ENCODE measurements around the gene ARL2BP. TPM values are rescaled to one million over a fixed set of nuclear protein-coding genes. Genes with fewer than 3 reads are reported as not detected.

The ARL2BP gene
- total and polyA plus RNA-seq, 2 of the 4 experiments (the other 2 are of a cell fraction), result 46.9 to 73.7 TPM

DNA sequence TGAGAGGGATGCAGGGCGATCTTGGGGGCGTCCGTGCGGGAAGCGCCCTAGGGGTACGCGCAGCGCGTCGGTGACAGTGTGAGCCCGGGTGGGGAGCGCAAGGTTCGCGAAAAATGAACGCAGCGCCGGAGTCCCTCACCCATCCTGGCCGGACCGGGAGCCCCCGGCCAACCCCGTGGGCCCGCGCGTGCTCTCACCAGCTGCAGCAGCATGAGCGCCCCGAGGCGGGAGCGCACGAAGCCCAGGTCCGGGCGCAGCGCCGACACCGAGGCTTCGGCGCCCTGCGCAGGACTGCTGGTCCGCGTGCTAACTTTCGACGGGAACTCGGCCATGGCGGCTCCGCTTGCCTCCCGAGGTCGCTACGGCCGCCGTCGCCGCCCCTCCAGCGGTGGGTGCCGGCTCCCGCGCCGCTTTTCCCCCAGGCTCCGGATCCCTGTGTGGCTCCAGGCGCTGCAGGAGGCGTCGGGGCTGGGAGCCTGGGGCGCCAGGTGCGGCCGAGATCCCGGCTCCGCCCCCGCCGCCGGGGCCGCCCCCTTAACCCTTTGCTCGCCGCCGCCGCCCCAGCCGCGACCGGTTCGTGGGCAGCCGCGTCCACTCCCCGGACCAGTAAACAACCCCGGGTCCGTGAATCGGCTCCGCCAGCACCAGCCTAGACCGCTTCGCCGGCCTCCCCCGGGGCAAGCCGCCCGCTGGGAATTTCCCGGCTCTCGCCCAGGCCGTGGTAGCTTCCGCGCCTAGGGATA, 39.3 kb downstream of the ARL2BP start, which contains the start of gene PLLP:
PLLP (minus strand) TSS at position 464 of the 743 bp plus-strand sequence; CDS start at position 332, 132 bp downstream.
- no peak within 1 kb of the TSS for H2BK120ac ChIP-seq (ENCODE audit: low read depth, low read length)
- no peak within 1 kb of the TSS for H3K4ac ChIP-seq (ENCODE audit: low read depth, low read length)
- in situ Hi-C loops (cut with MboI; ENCODE audit: low sequenced_read_pairs), result no loop called here
- no peaks in the 10 kb centered on the region for H3K36me3 ChIP-seq (ENCODE audit: control insufficient read depth, insufficient read depth, low read length)
- no peak within 1 kb of the TSS for H2BK15ac ChIP-seq (ENCODE audit: low read depth, low read length)
- H3K27ac ChIP-seq (ENCODE audit: insufficient read depth, low read length), result no peak within 1 kb of the TSS
- ATAC-seq (ENCODE audit: low read depth) (peak; percentile 77), DNase-seq (peak; percentile 8)
- peak within 1 kb of the TSS; percentile 30; the same call in 1 of the 2 replicates for H3K4me2 ChIP-seq (ENCODE audit: low read depth, low read length)
- H3K27me3 ChIP-seq (ENCODE audit: control insufficient read depth, insufficient read depth, low read length), result peaks cover 54% of the 10 kb centered on the region
- H2AK5ac ChIP-seq (ENCODE audit: low read depth, low read length), result no peak within 1 kb of the TSS
- no peaks in the 10 kb centered on the region for H3K9me1 ChIP-seq (ENCODE audit: insufficient read depth, low read length)
- WGBS, 2 experiments (ENCODE audit: extremely low coverage in 2 of 2, insufficient read length in 1 of 2), result 4% methylated on average over 49 of the region's 95 CpGs; no CpG with 5 or more reads in 1 of the 2 experiments
- H2BK20ac ChIP-seq (ENCODE audit: low read depth, low read length), result no peak within 1 kb of the TSS
- H3K79me1 ChIP-seq (ENCODE audit: low read depth in 1 of 2, low read length in 2 of 2), result no peaks in the 10 kb centered on the region
- no peak within 1 kb of the TSS for H3K14ac ChIP-seq (replicated peaks; ENCODE audit: low read depth, low read length)
- no peak within 1 kb of the TSS for H4K5ac ChIP-seq (ENCODE audit: low read depth, low read length)
- no peak within 1 kb of the TSS for H4K91ac ChIP-seq (ENCODE audit: insufficient read depth, low read depth, low read length)
- peak within 1 kb of the TSS; percentile 78 for H2AFZ ChIP-seq (replicated peaks; ENCODE audit: low read length, poor library complexity)
- intact Hi-C loops (cut with micrococcal nuclease), result no loop called here
- H3K4me3 ChIP-seq (ENCODE audit: insufficient read depth, low read depth, low read length), result peak within 1 kb of the TSS; percentile 46
- no peaks in the 10 kb centered on the region for H3K9me3 ChIP-seq (ENCODE audit: control insufficient read depth, insufficient read depth, low read length)
- no peak within 1 kb of the TSS for H3K18ac ChIP-seq (ENCODE audit: low read depth, low read length)
- H2BK5ac ChIP-seq (ENCODE audit: low read depth, low read length, poor library complexity, severe bottlenecking), result no peak within 1 kb of the TSS
- H3K23ac ChIP-seq (ENCODE audit: low read depth, low read length), result no peak within 1 kb of the TSS
- ChIA-PET POLR2A (ENCODE audit: unreplicated experiment) (no interaction called here), CTCF (no interaction called here)
- no peak within 1 kb of the TSS for H4K8ac ChIP-seq (ENCODE audit: low read depth in 2 of 2, low read length in 2 of 2)
- no peak within 1 kb of the TSS for H3K9ac ChIP-seq (ENCODE audit: low read depth, low read length)
- BruUV-seq (replicated peaks), result no TSS peak
- H2AK9ac ChIP-seq (replicated peaks; ENCODE audit: low read depth, low read length, poor library complexity), result peak within 1 kb of the TSS; percentile 87
- H3K4me1 ChIP-seq (ENCODE audit: control insufficient read depth, insufficient read depth, low read length), result no peaks in the 10 kb centered on the region
- H4K20me1 ChIP-seq (ENCODE audit: insufficient read depth, low read length), result peaks cover 3% of the 10 kb centered on the region; the same call in 1 of the 2 replicates
- dilution Hi-C loops (cut with HindIII; ENCODE audit: low sequenced_read_pairs, unreplicated experiment), result no loop called here
- H3K56ac ChIP-seq (ENCODE audit: extremely low read depth, insufficient read depth, low read length), result no peak within 1 kb of the TSS
- TF ChIP-seq SMC3 (IDR thresholded peaks at IDR 0.05; ENCODE audit: low read depth, low read length) (no peak), MAZ (IDR thresholded peaks at IDR 0.05; ENCODE audit: borderline replicate concordance, low read depth, low read length) (peak; percentile 17; the same call in 1 of the 2 replicates), FOS (IDR thresholded peaks at IDR 0.05; ENCODE audit: low read depth, low read length) (no peak), RAD21 (IDR thresholded peaks at IDR 0.05; ENCODE audit: low read length) (peak; percentile 4; the same call in 1 of the 2 replicates), NFE2L2 (IDR thresholded peaks at IDR 0.05; ENCODE audit: low read depth, low read length) (no peak), RCOR1 (IDR thresholded peaks at IDR 0.05; ENCODE audit: insufficient replicate concordance, low read length) (no peak), MAFK (IDR thresholded peaks at IDR 0.05; ENCODE audit: low read depth, low read length) (no peak), CEBPB (IDR thresholded peaks at IDR 0.05; ENCODE audit: low read depth, low read length) (no peak), BHLHE40 (IDR thresholded peaks at IDR 0.05; ENCODE audit: low read depth, low read length) (no peak), POLR2A (IDR thresholded peaks at IDR 0.05; ENCODE audit: low read depth, low read length) (no peak), MXI1 (IDR thresholded peaks at IDR 0.05; ENCODE audit: borderline replicate concordance, low read depth, low read length) (no peak), RFX5 (IDR thresholded peaks at IDR 0.05; ENCODE audit: low read depth, low read length) (no peak)
- TF ChIP-seq, protein P1, sequence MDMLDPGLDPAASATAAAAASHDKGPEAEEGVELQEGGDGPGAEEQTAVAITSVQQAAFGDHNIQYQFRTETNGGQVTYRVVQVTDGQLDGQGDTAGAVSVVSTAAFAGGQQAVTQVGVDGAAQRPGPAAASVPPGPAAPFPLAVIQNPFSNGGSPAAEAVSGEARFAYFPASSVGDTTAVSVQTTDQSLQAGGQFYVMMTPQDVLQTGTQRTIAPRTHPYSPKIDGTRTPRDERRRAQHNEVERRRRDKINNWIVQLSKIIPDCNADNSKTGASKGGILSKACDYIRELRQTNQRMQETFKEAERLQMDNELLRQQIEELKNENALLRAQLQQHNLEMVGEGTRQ (IDR thresholded peaks at IDR 0.05; ENCODE audit: low read depth, low read length), result no peak
- TF ChIP-seq, protein P2, sequence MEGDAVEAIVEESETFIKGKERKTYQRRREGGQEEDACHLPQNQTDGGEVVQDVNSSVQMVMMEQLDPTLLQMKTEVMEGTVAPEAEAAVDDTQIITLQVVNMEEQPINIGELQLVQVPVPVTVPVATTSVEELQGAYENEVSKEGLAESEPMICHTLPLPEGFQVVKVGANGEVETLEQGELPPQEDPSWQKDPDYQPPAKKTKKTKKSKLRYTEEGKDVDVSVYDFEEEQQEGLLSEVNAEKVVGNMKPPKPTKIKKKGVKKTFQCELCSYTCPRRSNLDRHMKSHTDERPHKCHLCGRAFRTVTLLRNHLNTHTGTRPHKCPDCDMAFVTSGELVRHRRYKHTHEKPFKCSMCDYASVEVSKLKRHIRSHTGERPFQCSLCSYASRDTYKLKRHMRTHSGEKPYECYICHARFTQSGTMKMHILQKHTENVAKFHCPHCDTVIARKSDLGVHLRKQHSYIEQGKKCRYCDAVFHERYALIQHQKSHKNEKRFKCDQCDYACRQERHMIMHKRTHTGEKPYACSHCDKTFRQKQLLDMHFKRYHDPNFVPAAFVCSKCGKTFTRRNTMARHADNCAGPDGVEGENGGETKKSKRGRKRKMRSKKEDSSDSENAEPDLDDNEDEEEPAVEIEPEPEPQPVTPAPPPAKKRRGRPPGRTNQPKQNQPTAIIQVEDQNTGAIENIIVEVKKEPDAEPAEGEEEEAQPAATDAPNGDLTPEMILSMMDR (conservative IDR thresholded peaks at IDR 0.05; ENCODE audit: low read depth, low read length), result no peak
- TF ChIP-seq, protein P3, sequence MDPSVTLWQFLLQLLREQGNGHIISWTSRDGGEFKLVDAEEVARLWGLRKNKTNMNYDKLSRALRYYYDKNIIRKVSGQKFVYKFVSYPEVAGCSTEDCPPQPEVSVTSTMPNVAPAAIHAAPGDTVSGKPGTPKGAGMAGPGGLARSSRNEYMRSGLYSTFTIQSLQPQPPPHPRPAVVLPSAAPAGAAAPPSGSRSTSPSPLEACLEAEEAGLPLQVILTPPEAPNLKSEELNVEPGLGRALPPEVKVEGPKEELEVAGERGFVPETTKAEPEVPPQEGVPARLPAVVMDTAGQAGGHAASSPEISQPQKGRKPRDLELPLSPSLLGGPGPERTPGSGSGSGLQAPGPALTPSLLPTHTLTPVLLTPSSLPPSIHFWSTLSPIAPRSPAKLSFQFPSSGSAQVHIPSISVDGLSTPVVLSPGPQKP (IDR thresholded peaks at IDR 0.05; ENCODE audit: borderline replicate concordance, low read depth, low read length), result no peak
